G401 (cell line): ENCODE measurements around the gene RIC3. TPM values are rescaled to one million over a fixed set of nuclear protein-coding genes. Genes with fewer than 3 reads are reported as not detected.

Experiments
- DNase-seq: peaks from one replicate; pipeline ENCODE4 v3.0.0-alpha.2; 2015; ENCODE audit warnings: low spot score
- in situ Hi-C: cut with HindIII; loops from 2 replicates; pipeline ENCODE4 v1.10.0; 2016; ENCODE audit warnings: low sequenced_read_pairs, mixed read lengths
- total RNA-seq: library from RNA; depleted of rRNA; stranded (reverse); fragments of >200 nt; shearing (Covaris generic); gene quantifications from 2 replicates; pipeline ENCODE4 v1.2.3, GENCODE V29; 2014; rRNA removed

The RIC3 gene
- total RNA-seq, 1 experiment from 2014 or later = not detected

DNA sequence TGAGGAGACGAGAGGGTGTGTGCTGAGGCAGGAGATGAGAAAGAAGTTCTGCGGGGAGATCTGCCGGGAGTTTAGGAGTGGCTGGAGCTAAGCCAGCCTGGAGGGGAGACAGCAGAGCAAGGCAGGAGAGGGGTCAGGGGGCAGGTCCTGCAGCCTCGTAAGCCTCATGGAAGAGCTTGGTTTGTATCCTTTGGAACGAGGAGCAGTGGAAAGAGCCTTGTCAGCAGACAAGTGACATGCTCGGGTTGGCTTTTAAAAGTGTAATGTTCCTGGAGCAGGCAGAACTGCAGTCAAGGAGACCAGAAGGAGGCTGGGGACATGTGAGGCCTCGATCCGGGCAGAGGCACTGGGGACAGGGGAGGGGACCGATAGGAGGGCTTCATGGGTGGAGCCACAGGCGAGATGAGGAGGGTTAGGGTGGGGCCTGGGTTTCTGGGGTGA lies 109.2 kb downstream of the RIC3 start:
- no peak for DNase-seq
- in situ Hi-C loops = no loop called here

DNA sequence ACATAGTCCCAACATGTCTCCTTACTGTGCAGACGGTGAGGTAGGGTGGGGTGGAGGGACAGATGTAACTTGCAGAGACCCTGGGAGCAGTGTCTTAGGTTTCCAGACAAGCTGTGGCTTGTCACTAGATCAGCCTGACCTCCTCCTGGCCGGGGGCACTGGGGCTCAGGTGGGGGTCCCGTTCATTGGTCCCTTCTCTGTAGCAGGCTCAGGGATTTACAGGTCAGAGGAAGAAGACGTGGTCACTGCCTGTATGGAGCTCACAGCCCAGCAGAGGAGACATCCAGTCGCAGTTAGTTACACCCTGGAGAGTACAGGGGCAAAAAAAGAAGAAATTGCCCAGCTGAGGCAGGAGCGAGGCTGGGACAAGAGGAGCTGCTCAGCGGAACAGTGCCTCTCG lies 109.8 kb downstream of the RIC3 start:
- no peak for DNase-seq
- in situ Hi-C loops = no loop called here

DNA sequence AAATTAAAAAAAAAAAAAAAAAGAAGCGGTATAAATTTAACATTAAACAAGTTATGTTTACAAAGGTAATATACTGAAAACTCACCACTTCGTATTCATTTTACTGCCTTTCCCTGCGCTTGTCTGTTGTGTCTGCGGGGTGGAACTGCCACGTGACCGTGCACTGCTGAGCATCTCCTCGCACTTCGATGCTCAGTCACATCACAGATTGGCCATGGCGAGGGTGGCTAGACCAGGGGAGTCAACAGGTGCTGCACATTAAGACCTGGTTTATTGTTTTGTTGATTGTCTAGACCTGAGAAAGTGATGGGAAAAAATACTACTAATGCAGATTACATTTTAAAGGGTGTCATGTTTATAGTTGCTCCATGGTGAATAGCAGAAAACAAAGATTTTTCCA lies 110.6 kb downstream of the RIC3 start:
- no peak for DNase-seq
- in situ Hi-C loops = no loop called here

DNA sequence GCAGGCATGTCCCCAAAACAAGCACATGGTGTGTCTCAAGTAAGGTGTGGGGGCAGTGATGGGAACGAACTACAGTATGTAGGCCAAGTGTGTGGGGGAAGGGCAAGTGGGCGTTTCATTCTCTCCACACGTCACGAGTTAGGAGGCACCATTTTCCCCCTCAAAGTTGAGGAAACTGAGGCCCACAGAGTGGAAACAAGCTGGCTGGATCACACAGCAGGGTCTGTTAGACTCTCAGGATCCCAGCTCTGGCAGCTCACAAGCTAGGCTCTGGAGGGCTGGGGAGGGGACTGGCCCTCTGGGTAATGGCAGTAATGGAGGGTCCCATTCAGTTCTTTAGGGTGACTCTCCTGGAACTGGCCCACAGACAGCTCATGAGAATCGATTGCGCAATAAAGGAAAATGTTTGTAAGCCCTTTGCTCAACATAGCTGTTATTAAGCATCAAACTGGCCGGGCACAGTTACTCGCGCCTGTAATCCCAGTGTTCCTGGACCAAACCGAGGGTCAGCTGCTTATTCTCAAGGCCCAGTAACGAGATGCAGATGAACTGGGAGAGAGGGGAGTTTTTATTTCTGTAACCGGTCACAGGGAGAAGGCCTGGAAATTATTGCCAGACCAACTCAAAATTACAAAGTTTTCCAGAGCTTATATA lies 111.9 kb downstream of the RIC3 start:
- DNase-seq = no peak
- in situ Hi-C loops = no loop called here

Other genes starting within 250 kb of the RIC3 start
- gene OR10A6, start 237.8 kb downstream of the RIC3 start, total RNA-seq = not detected in 2 replicates
- not detected in 2 replicates for gene OR10A3, start 227.3 kb downstream of the RIC3 start, total RNA-seq
- not detected in 2 replicates for gene NLRP10, start 203.6 kb downstream of the RIC3 start, total RNA-seq
- gene EIF3F, start 181.7 kb downstream of the RIC3 start, total RNA-seq = 1,056 and 1,145 TPM in 2 replicates
- gene TUB, start 87.8 kb downstream of the RIC3 start, total RNA-seq = 21.4 and 26.5 TPM in 2 replicates
- not detected in 2 replicates for gene LMO1, start 94.9 kb upstream of the RIC3 start, total RNA-seq